ENCODE results near the gene DHRS3. TPM values are rescaled to one million over a fixed set of nuclear protein-coding genes. Genes with fewer than 3 reads are reported as not detected.

Gene DHRS3
- polyA plus RNA-seq, 1 donor (not counting 4 experiments of a cell fraction or from before 2014, with no cell fraction given): 10.7 TPM

DNA sequence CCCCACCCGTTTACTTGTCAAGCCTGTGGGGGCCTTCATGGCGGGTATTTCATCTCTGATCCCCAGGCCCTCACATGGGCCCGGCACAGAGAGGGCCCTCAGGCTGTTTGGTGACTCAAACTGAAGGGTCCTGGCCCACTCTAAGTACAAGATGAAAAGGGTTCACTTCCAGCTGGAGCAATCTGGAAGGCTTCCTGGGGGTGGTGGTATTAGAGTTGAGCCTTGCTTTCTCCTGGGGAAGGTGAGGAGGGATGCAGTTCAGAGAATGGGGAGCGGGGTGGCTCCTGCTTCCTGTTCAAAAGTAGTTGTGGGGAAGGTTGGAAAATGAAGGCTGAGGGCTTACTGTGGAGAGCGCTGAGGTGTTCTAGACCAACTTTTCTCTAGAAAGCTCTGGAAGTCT is 47.7 kb downstream of the DHRS3 start:
- dilution Hi-C loops (cut with MboI; ENCODE audit: extremely low pct_ligation_motif_present, low sequenced_read_pairs): no loop called here

DNA sequence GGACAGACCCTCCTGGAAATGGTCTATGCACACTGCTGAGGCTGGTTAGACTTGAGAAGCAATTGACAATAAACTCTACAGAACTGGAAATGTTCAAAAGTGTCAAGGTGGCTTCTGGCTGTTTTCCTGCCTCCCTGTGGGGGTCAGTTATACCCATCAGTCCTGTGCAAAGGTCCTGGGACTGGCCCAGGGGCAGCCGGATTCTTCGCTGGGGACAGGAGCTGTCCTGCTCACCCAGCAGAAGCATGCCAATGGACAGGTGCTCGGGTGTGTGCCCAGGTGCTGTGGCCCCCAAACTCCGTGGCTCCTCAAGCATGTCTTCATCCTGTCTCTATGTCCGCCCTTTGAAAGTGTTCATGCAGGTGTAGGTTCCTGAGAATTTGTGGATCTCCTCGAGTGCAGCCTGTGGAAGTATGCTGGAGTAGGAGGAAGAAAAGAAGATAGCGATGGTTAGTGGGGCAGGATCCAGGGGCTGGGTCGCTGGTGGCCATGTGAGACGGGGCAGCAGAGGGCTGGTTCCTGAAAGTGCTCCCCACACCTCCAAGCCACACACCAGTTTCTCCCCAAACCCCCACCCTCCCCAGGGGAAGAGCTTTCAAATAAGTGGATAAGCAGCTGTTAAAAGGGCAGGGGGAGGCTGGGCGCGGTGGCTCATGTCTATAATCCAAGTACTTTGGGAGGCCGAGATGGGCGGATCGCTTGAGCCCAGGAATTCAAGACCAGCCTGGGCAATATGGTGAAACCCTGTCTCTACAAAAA is 49.8 kb downstream of the DHRS3 start:
- no peaks in the 10 kb centered on the region for H3K4me1 ChIP-seq (ENCODE audit: control insufficient read depth, extremely low read depth, insufficient read depth, low read length)
- dilution Hi-C loops (cut with MboI; ENCODE audit: extremely low pct_ligation_motif_present, low sequenced_read_pairs): no loop called here
- peaks cover 0 to 3% of the 10 kb centered on the region in 2 experiments for H3K36me3 ChIP-seq (ENCODE audit: control insufficient read depth in 2 of 2, extremely low read depth in 1 of 2, insufficient read depth in 2 of 2, low read length in 2 of 2)
- no peak overlapping the region for H3K27ac ChIP-seq (ENCODE audit: control insufficient read depth, insufficient read depth, low read length)
- DNase-seq (ENCODE audit: low read depth, low spot score) (no peak), FAIRE-seq (no peak)
- TF ChIP-seq, protein P1, sequence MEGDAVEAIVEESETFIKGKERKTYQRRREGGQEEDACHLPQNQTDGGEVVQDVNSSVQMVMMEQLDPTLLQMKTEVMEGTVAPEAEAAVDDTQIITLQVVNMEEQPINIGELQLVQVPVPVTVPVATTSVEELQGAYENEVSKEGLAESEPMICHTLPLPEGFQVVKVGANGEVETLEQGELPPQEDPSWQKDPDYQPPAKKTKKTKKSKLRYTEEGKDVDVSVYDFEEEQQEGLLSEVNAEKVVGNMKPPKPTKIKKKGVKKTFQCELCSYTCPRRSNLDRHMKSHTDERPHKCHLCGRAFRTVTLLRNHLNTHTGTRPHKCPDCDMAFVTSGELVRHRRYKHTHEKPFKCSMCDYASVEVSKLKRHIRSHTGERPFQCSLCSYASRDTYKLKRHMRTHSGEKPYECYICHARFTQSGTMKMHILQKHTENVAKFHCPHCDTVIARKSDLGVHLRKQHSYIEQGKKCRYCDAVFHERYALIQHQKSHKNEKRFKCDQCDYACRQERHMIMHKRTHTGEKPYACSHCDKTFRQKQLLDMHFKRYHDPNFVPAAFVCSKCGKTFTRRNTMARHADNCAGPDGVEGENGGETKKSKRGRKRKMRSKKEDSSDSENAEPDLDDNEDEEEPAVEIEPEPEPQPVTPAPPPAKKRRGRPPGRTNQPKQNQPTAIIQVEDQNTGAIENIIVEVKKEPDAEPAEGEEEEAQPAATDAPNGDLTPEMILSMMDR (optimal IDR thresholded peaks at IDR 0.05 in 1 of 3, IDR thresholded peaks at IDR 0.05 in 1 of 3, conservative IDR thresholded peaks at IDR 0.05 in 1 of 3; ENCODE audit: extremely low read depth in 1 of 3, insufficient read depth in 2 of 3, low read length in 3 of 3): no peak
- H3K9ac ChIP-seq (ENCODE audit: control insufficient read depth, extremely low read depth, insufficient read depth, low read length): no peak overlapping the region
- no peaks in the 10 kb centered on the region for H3K27me3 ChIP-seq (ENCODE audit: control insufficient read depth, extremely low read depth, insufficient read depth, low read length)
- no peaks in the 10 kb centered on the region for H3K79me2 ChIP-seq (ENCODE audit: control insufficient read depth, insufficient read depth, low read length)
- no peak overlapping the region for H3K4me3 ChIP-seq (ENCODE audit: control insufficient read depth in 2 of 3, extremely low read depth in 1 of 3, insufficient read depth in 2 of 3, low read depth in 1 of 3, low read length in 3 of 3)
- H3K4me2 ChIP-seq (ENCODE audit: control insufficient read depth, extremely low read depth, insufficient read depth, low read depth, low read length): no peak overlapping the region
- H4K20me1 ChIP-seq (ENCODE audit: control insufficient read depth, extremely low read depth, insufficient read depth, low read length): no peaks in the 10 kb centered on the region
- H3K9me1 ChIP-seq (ENCODE audit: control insufficient read depth, extremely low read depth, insufficient read depth, low read length): no peaks in the 10 kb centered on the region
- peaks cover 3% of the 10 kb centered on the region for H3K9me3 ChIP-seq (ENCODE audit: control insufficient read depth, low read depth, low read length)
- no peak overlapping the region for H2AFZ ChIP-seq (ENCODE audit: control insufficient read depth, low read length)

More for the DNA sequence above, 47.7 kb downstream of the DHRS3 start:
- H2AFZ ChIP-seq (ENCODE audit: control insufficient read depth, low read length): no peak overlapping the region
- FAIRE-seq (no peak), DNase-seq (ENCODE audit: low read depth, low spot score) (no peak)
- peaks cover 0 to 3% of the 10 kb centered on the region in 2 experiments for H3K36me3 ChIP-seq (ENCODE audit: control insufficient read depth in 2 of 2, extremely low read depth in 1 of 2, insufficient read depth in 2 of 2, low read length in 2 of 2)
- H3K79me2 ChIP-seq (ENCODE audit: control insufficient read depth, insufficient read depth, low read length): no peaks in the 10 kb centered on the region
- no peaks in the 10 kb centered on the region for H3K27me3 ChIP-seq (ENCODE audit: control insufficient read depth, extremely low read depth, insufficient read depth, low read length)
- H3K4me3 ChIP-seq (ENCODE audit: control insufficient read depth in 2 of 3, extremely low read depth in 1 of 3, insufficient read depth in 2 of 3, low read depth in 1 of 3, low read length in 3 of 3): no peak overlapping the region
- no peak overlapping the region for H3K27ac ChIP-seq (ENCODE audit: control insufficient read depth, insufficient read depth, low read length)
- H3K4me2 ChIP-seq (ENCODE audit: control insufficient read depth, extremely low read depth, insufficient read depth, low read depth, low read length): no peak overlapping the region
- no peaks in the 10 kb centered on the region for H4K20me1 ChIP-seq (ENCODE audit: control insufficient read depth, extremely low read depth, insufficient read depth, low read length)
- no peak overlapping the region for H3K9ac ChIP-seq (ENCODE audit: control insufficient read depth, extremely low read depth, insufficient read depth, low read length)
- TF ChIP-seq EZH2 (IDR thresholded peaks at IDR 0.05; ENCODE audit: low read length): no peak
- TF ChIP-seq, protein P1 (optimal IDR thresholded peaks at IDR 0.05 in 1 of 3, IDR thresholded peaks at IDR 0.05 in 1 of 3, conservative IDR thresholded peaks at IDR 0.05 in 1 of 3; ENCODE audit: extremely low read depth in 1 of 3, insufficient read depth in 2 of 3, low read length in 3 of 3): no peak
- H3K9me1 ChIP-seq (ENCODE audit: control insufficient read depth, extremely low read depth, insufficient read depth, low read length): no peaks in the 10 kb centered on the region
- H3K9me3 ChIP-seq (ENCODE audit: control insufficient read depth, low read depth, low read length): no peaks in the 10 kb centered on the region
- H3K4me1 ChIP-seq (ENCODE audit: control insufficient read depth, extremely low read depth, insufficient read depth, low read length): peaks cover 7% of the 10 kb centered on the region

Measured in keratinocyte (primary cell).